Thyroid gland (tissue), 4 donors: ENCODE measurements around the gene MRPS14.

ENCODE experiments used
- POLR2A ChIP-seq, 2 donors: fragments of 450-650 bp; IDR thresholded peaks; one replicate each; pipeline ENCODE4 v1.6.1; 2017; ENCODE audit warnings: antibody characterized with exemption in 2 of 2, mild to moderate bottlenecking in 2 of 2, moderate library complexity in 1 of 2
- TF ChIP-seq, protein P1 (sequence below), 6 experiments: fragments of 200-600 bp in 3 of 6; fragments of 450-650 bp in 3 of 6; sonication (generic) in 3 of 6; IDR thresholded peaks; one replicate each; pipeline ENCODE4 v1.5.1; 2016 to 2019; ENCODE audit warnings: antibody characterized with exemption in 6 of 6, mild to moderate bottlenecking in 2 of 6, inconsistent platforms in 1 of 6, moderate library complexity in 1 of 6

DNA sequence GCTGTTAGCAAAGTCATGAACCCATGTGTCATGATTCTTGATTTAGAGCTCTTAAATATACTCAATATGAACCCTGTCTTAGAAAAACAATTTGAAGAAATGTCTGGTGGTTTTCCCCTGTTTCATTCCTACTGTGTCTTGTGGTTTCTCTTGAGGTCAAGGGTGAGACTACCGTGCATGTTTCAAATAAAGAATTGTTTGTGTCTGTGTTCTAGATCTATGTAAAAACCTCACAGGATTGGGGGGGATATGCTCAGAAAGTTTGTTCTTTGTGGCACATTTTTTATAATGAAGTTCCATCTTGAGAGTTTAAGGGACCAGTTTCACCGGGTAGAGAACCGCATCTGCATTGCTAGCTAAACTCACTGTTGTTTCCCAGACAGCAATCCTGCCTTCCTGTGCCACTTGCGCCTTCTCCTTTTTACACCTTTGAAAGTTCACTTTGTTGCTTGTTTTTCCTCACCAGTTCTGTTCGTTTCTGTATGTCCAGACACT lies 54.4 kb downstream of the MRPS14 start:
- TF ChIP-seq, protein P1, sequence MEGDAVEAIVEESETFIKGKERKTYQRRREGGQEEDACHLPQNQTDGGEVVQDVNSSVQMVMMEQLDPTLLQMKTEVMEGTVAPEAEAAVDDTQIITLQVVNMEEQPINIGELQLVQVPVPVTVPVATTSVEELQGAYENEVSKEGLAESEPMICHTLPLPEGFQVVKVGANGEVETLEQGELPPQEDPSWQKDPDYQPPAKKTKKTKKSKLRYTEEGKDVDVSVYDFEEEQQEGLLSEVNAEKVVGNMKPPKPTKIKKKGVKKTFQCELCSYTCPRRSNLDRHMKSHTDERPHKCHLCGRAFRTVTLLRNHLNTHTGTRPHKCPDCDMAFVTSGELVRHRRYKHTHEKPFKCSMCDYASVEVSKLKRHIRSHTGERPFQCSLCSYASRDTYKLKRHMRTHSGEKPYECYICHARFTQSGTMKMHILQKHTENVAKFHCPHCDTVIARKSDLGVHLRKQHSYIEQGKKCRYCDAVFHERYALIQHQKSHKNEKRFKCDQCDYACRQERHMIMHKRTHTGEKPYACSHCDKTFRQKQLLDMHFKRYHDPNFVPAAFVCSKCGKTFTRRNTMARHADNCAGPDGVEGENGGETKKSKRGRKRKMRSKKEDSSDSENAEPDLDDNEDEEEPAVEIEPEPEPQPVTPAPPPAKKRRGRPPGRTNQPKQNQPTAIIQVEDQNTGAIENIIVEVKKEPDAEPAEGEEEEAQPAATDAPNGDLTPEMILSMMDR (IDR thresholded peaks at IDR 0.05): no peak
- no peak for TF ChIP-seq POLR2A (IDR thresholded peaks at IDR 0.05)
